Ascending aorta (tissue), 2 donors: Measurements from ENCODE around the gene EXOSC9. TPM values are rescaled to one million over a fixed set of nuclear protein-coding genes. Genes with fewer than 3 reads are reported as not detected.

Experiments
- DNase-seq, 2 donors: peaks; one replicate each; pipeline ENCODE4 v3.0.0-alpha.2; 2019; ENCODE audit warnings: low spot score in 2 of 2
- H3K27ac ChIP-seq, 2 donors: fragments of 200-600 bp; sonication (generic); one replicate each; pipeline ENCODE4 v1.5.1; 2016 to 2017; ENCODE audit warnings: mild to moderate bottlenecking in 1 of 2
- H3K27me3 ChIP-seq: fragments of 200-600 bp; sonication (generic); one replicate; pipeline ENCODE4 v1.5.1; 2017
- H3K36me3 ChIP-seq, 2 donors: fragments of 200-600 bp; sonication (generic); one replicate each; pipeline ENCODE4 v1.5.1; 2016
- H3K4me1 ChIP-seq, 2 donors: fragments of 200-600 bp; sonication (generic); one replicate each; pipeline ENCODE4 v1.5.1; 2016 to 2017; ENCODE audit warnings: mild to moderate bottlenecking in 1 of 2
- H3K4me3 ChIP-seq, 2 donors: fragments of 200-600 bp; sonication (generic); one replicate each; pipeline ENCODE4 v1.5.1; 2016 to 2017; ENCODE audit warnings: mild to moderate bottlenecking in 1 of 2
- H3K9me3 ChIP-seq, 2 donors: fragments of 200-600 bp; sonication (generic); one replicate each; pipeline ENCODE4 v1.5.1; 2016
- intact Hi-C: fragments of 100-400 bp; cut with DNase I; formaldehyde crosslinking; loops from one replicate; pipeline ENCODE4 v1.15.1; 2023
- total RNA-seq: library from RNA; depleted of rRNA; stranded (reverse); fragments of >200 nt; gene quantifications from one replicate; pipeline ENCODE4 v1.1.0, GENCODE V29; 2016
- TF ChIP-seq, protein P1 (sequence below), 3 experiments: fragments of 200-600 bp in 2 of 3; fragments of 450-650 bp in 1 of 3; sonication (generic) in 2 of 3; IDR thresholded peaks; one replicate each; pipeline ENCODE4 v1.5.1; 2016 to 2019; ENCODE audit warnings: antibody characterized with exemption in 3 of 3, mild to moderate bottlenecking in 1 of 3, moderate library complexity in 1 of 3

EXOSC9 gene
- total RNA-seq, 1 donor from 2014 or later: 11.9 TPM

DNA sequence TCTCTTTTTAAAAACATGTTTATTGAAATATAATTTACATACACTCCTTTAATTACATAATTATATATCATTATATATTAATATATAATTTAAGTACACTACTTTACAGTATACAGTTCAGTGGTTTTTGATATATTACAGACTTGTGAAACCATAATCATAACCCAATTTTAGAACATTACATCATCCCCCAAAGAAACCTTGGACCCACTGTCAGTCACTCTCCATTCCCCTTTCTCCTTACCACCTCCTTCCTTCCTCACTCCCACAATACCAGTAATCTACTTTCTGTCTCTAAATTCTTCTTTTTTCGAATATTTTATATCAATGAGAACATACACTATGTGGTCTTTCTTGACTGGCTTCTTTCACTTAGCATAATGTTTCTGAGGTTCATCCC is 17.9 kb upstream of the EXOSC9 start:
- TF ChIP-seq, protein P1, sequence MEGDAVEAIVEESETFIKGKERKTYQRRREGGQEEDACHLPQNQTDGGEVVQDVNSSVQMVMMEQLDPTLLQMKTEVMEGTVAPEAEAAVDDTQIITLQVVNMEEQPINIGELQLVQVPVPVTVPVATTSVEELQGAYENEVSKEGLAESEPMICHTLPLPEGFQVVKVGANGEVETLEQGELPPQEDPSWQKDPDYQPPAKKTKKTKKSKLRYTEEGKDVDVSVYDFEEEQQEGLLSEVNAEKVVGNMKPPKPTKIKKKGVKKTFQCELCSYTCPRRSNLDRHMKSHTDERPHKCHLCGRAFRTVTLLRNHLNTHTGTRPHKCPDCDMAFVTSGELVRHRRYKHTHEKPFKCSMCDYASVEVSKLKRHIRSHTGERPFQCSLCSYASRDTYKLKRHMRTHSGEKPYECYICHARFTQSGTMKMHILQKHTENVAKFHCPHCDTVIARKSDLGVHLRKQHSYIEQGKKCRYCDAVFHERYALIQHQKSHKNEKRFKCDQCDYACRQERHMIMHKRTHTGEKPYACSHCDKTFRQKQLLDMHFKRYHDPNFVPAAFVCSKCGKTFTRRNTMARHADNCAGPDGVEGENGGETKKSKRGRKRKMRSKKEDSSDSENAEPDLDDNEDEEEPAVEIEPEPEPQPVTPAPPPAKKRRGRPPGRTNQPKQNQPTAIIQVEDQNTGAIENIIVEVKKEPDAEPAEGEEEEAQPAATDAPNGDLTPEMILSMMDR (IDR thresholded peaks at IDR 0.05): no peak
- Histone ChIP-seq H3K4me3 (no peak overlapping the region), H3K36me3 (no peaks in the 10 kb centered on the region), H3K27ac (no peak overlapping the region), H3K27me3 (no peaks in the 10 kb centered on the region), H3K9me3 (no peaks in the 10 kb centered on the region), H3K4me1 (no peaks in the 10 kb centered on the region)
- DNase-seq: no peak
- intact Hi-C loops: no loop called here

DNA sequence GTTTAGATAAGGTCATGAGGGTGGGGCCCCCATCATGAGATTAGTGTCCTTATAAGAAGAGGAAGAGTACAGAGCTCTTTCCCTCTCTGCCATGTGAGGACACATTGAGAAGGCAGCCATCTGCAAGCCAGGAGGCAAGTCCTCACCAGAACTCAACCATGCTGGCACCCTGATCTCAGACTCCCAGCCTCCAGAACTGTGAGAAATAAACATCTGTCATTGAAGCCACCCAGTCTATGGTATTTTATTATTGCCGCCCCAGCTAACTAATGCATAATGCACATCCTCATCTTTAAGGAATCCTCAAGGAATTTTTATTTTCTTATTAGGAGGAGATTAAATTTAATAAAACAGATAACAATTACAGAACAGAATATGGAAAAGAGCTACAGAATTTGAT is 16.7 kb upstream of the EXOSC9 start:
- TF ChIP-seq, protein P1 (IDR thresholded peaks at IDR 0.05): no peak
- no peak for DNase-seq

DNA sequence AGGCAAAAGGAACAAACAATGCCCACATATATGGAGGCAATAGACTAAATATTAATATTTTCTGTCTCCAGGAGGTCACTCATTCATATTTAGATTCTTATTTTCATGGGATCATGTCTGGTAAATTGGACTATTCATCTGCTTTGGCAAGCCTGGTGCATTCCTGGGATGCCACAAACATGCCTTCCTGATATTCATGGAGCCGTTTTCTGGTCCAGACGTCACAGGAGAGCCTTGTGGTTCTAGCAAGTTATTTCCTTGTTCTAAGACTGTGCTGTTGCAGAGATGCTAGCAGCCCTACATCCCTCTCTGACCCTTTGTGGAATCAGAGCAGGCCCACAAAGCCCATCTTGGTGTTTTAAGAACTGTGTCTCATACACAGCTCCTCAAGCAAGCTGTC is 16.1 kb upstream of the EXOSC9 start:
- TF ChIP-seq, protein P1 (IDR thresholded peaks at IDR 0.05): no peak
- H3K4me1 ChIP-seq: no peaks in the 10 kb centered on the region
- no peaks in the 10 kb centered on the region for H3K27me3 ChIP-seq
- intact Hi-C loops: no loop called here
- H3K9me3 ChIP-seq: no peaks in the 10 kb centered on the region
- H3K4me3 ChIP-seq: no peak overlapping the region
- no peak overlapping the region for H3K27ac ChIP-seq
- no peak for DNase-seq
- H3K36me3 ChIP-seq: no peaks in the 10 kb centered on the region

More for the DNA sequence above, 16.7 kb upstream of the EXOSC9 start:
- Histone ChIP-seq H3K9me3 (no peaks in the 10 kb centered on the region), H3K36me3 (no peaks in the 10 kb centered on the region), H3K27ac (no peak overlapping the region), H3K27me3 (no peaks in the 10 kb centered on the region), H3K4me3 (no peak overlapping the region), H3K4me1 (no peaks in the 10 kb centered on the region)
- intact Hi-C loops: no loop called here

DNA sequence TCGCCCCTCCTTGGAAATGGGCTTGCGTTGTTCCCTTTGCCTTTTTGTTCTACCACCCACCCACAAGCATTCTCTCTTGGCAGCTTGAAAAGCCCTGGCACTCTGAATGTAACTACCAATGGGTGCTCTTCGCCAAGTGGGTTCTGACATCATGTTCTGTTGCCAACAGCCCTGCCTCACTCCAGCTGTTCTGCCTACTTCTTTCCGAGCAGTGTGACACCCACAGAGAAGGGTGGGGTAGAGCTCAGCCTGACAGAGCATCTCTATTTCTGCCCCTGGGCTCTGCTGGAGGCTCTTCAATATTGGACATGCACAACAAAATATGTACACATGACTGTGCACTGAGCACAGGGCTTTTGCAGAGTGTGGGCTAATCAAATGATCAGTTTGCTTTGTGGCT is 15.6 kb upstream of the EXOSC9 start:
- no peaks in the 10 kb centered on the region for H3K9me3 ChIP-seq
- no peaks in the 10 kb centered on the region for H3K4me1 ChIP-seq
- TF ChIP-seq, protein P1 (IDR thresholded peaks at IDR 0.05): no peak
- no peak overlapping the region for H3K27ac ChIP-seq
- H3K36me3 ChIP-seq: no peaks in the 10 kb centered on the region
- intact Hi-C loops: no loop called here
- DNase-seq: no peak
- H3K27me3 ChIP-seq: no peaks in the 10 kb centered on the region
- H3K4me3 ChIP-seq: no peak overlapping the region

DNA sequence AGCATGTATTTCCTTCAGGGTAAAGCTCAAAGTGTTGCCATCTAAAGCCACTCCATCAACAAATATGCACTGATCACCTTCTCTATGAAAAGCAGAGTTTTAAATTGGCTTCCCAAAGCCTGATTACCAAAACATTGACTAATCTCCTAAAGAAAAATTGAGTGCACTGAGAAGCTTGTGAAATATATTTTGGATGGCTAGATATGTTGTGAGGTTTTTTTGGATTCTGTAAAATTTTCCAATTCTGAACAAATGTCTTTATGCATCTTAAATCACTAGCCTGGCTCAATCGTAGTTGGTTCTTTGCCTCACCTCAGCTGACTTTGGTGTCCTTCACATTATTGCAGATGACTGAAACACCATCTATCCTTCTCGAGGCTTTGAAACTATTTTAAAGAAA is 14.9 kb upstream of the EXOSC9 start:
- no peaks in the 10 kb centered on the region for H3K4me1 ChIP-seq
- no peaks in the 10 kb centered on the region for H3K27me3 ChIP-seq
- intact Hi-C loops: no loop called here
- no peaks in the 10 kb centered on the region for H3K9me3 ChIP-seq
- H3K4me3 ChIP-seq: no peak overlapping the region
- no peaks in the 10 kb centered on the region for H3K36me3 ChIP-seq
- TF ChIP-seq, protein P1 (IDR thresholded peaks at IDR 0.05): no peak
- no peak overlapping the region for H3K27ac ChIP-seq
- DNase-seq: no peak

DNA sequence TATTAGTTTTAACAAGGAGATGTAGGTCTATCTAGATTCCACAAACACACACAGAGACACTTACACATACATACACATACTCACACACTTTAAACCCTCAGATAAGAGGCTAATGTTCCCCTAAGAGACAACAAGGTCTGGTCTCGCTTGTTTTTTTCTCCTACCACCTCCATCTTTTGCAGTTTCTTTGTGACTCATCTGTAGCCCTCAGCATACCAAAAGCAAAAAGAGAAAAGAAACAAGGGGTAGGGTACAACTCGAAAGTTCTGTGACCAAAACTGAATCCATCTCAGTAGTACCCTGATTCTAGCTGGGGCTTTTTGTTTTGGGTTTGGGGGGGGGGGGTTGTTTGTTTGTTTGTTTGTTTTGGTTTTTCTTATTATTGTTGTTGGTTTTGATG is 12.2 kb upstream of the EXOSC9 start:
- TF ChIP-seq, protein P1 (IDR thresholded peaks at IDR 0.05): no peak
- Histone ChIP-seq H3K36me3 (no peaks in the 10 kb centered on the region), H3K9me3 (no peaks in the 10 kb centered on the region), H3K27ac (no peak overlapping the region), H3K4me3 (no peak overlapping the region), H3K4me1 (no peaks in the 10 kb centered on the region), H3K27me3 (no peaks in the 10 kb centered on the region)
- intact Hi-C loops: no loop called here
- no peak for DNase-seq
